SK-N-SH treated with all-trans-retinoic acid at 6 μM for 48 hours (cell line): ENCODE measurements around the gene FAM20B.

Source experiments
- ATAC-seq: fragments of 200-7000 bp; cut with Tn5 transposase; 3 replicates; pipeline ENCODE4 v1.9.1; 2020; ENCODE audit warnings: mild to moderate bottlenecking, moderate library complexity
- ARNTL ChIP-seq: fragments of 450-650 bp; formaldehyde crosslinking; IDR thresholded peaks from 2 replicates; pipeline ENCODE4 v1.5.0; 2020; ENCODE audit warnings: low read depth, mild to moderate bottlenecking, moderate library complexity, borderline replicate concordance
- BACH2 ChIP-seq: fragments of 250-450 bp; sonication (Bioruptor Pico); IDR thresholded peaks from 2 replicates; pipeline ENCODE4 v1.9.0; 2021; ENCODE audit warnings: mild to moderate bottlenecking, borderline replicate concordance
- CREB5 ChIP-seq: fragments of 250-450 bp; sonication (Bioruptor Pico); IDR thresholded peaks from 2 replicates; pipeline ENCODE4 v1.5.1; 2020; ENCODE audit warnings: low read depth, mild to moderate bottlenecking, moderate library complexity
- CSDC2 ChIP-seq: fragments of 250-450 bp; sonication (Bioruptor Pico); IDR thresholded peaks from 2 replicates; pipeline ENCODE4 v1.5.0; 2020; ENCODE audit warnings: mild to moderate bottlenecking, moderate library complexity
- CSRNP3 ChIP-seq: fragments of 250-450 bp; sonication (Bioruptor Pico); IDR thresholded peaks from 2 replicates; pipeline ENCODE4 v1.5.1; 2021; ENCODE audit warnings: mild to moderate bottlenecking, moderate library complexity
- ESRRG ChIP-seq: fragments of 250-450 bp; sonication (Bioruptor Pico); IDR thresholded peaks from 2 replicates; pipeline ENCODE4 v1.6.1; 2021; ENCODE audit warnings: mild to moderate bottlenecking
- GLIS3 ChIP-seq: fragments of 250-450 bp; sonication (Bioruptor Pico); IDR thresholded peaks from 2 replicates; pipeline ENCODE4 v1.5.0; 2020; ENCODE audit warnings: mild to moderate bottlenecking, moderate library complexity
- ISL1 ChIP-seq: fragments of 250-450 bp; sonication (Bioruptor Pico); IDR thresholded peaks from 2 replicates; pipeline ENCODE4 v2.1.2; 2022; ENCODE audit warnings: mild to moderate bottlenecking, moderate library complexity
- OSR1 ChIP-seq: fragments of 250-450 bp; sonication (Bioruptor Pico); IDR thresholded peaks from 2 replicates; pipeline ENCODE4 v1.8.0; 2022; ENCODE audit warnings: moderate library complexity, mild to moderate bottlenecking, inconsistent platforms
- PATZ1 ChIP-seq: fragments of 250-450 bp; sonication (Bioruptor Pico); IDR thresholded peaks from 2 replicates; pipeline ENCODE4 v1.8.0; 2020; ENCODE audit warnings: mild to moderate bottlenecking, moderate library complexity, borderline replicate concordance
- POU6F1 ChIP-seq: fragments of 250-450 bp; sonication (Bioruptor Pico); IDR thresholded peaks from 2 replicates; pipeline ENCODE4 v1.8.0; 2021; ENCODE audit warnings: low read depth, mild to moderate bottlenecking, moderate library complexity, borderline replicate concordance
- PPARA ChIP-seq: fragments of 250-450 bp; sonication (Bioruptor Pico); IDR thresholded peaks from 2 replicates; pipeline ENCODE4 v1.5.0; 2020; ENCODE audit warnings: mild to moderate bottlenecking, borderline replicate concordance
- RARB ChIP-seq: fragments of 250-450 bp; sonication (Bioruptor Pico); IDR thresholded peaks from 2 replicates; pipeline ENCODE4 v1.8.0; 2021; ENCODE audit warnings: mild to moderate bottlenecking, moderate library complexity
- SNAI2 ChIP-seq: fragments of 250-450 bp; sonication (Bioruptor Pico); IDR thresholded peaks from 2 replicates; pipeline ENCODE4 v1.5.0; 2020; ENCODE audit warnings: mild to moderate bottlenecking, moderate library complexity
- TCF4 ChIP-seq: fragments of 250-450 bp; sonication (Bioruptor Pico); IDR thresholded peaks from 2 replicates; pipeline ENCODE4 v1.8.0; 2021; ENCODE audit warnings: mild to moderate bottlenecking, moderate library complexity, borderline replicate concordance
- TOX ChIP-seq: fragments of 250-450 bp; sonication (Bioruptor Pico); IDR thresholded peaks from 2 replicates; pipeline ENCODE4 v1.8.0; 2021; ENCODE audit warnings: mild to moderate bottlenecking, moderate library complexity, borderline replicate concordance
- TSHZ2 ChIP-seq: fragments of 250-450 bp; sonication (Bioruptor Pico); IDR thresholded peaks from 2 replicates; pipeline ENCODE4 v1.5.0; 2020; ENCODE audit warnings: mild to moderate bottlenecking, moderate library complexity
- ZC3H10 ChIP-seq: fragments of 250-450 bp; sonication (Bioruptor Pico); IDR thresholded peaks from 2 replicates; pipeline ENCODE4 v1.5.1; 2021; ENCODE audit warnings: mild to moderate bottlenecking, moderate library complexity
- ZFP3 ChIP-seq: fragments of 250-450 bp; sonication (Bioruptor Pico); IDR thresholded peaks from 2 replicates; pipeline ENCODE4 v1.5.0; 2020; ENCODE audit warnings: mild to moderate bottlenecking, moderate library complexity
- ZFP30 ChIP-seq: fragments of 450-650 bp; formaldehyde crosslinking; IDR thresholded peaks from 2 replicates; pipeline ENCODE4 v1.5.0; 2022; ENCODE audit warnings: mild to moderate bottlenecking, moderate library complexity
- ZNF565 ChIP-seq: fragments of 450-650 bp; formaldehyde crosslinking; conservative IDR thresholded peaks from 2 replicates; pipeline ENCODE4 v1.5.0; 2020; ENCODE audit warnings: low read depth, mild to moderate bottlenecking, moderate library complexity
- ZNF70 ChIP-seq: fragments of 450-650 bp; formaldehyde crosslinking; IDR thresholded peaks from 2 replicates; pipeline ENCODE4 v1.5.0; 2020; ENCODE audit warnings: mild to moderate bottlenecking, moderate library complexity

FAM20B gene

GRCh38 chr1:179003512-179004066 is 22.1 kb upstream of the FAM20B start:
- no peak for ATAC-seq

GRCh38 chr1:179007233-179007632 is 18.5 kb upstream of the FAM20B start:
- ATAC-seq: no peak
- TF ChIP-seq CSRNP3 (no peak), OSR1 (CRISPR knock-in tag) (no peak), ZFP3 (CRISPR knock-in tag) (no peak), ARNTL (CRISPR knock-in tag) (no peak), RARB (CRISPR knock-in tag) (no peak), CSDC2 (CRISPR knock-in tag) (no peak), CREB5 (no peak)

More at GRCh38 chr1:179003512-179004066, 22.1 kb upstream of the FAM20B start:
- no peak for TF ChIP-seq ZNF70 (CRISPR knock-in tag)
- TF ChIP-seq CREB5: no peak
- TF ChIP-seq ISL1 (CRISPR knock-in tag): no peak
- no peak for TF ChIP-seq BACH2 (CRISPR knock-in tag)
- TF ChIP-seq POU6F1: no peak
- TF ChIP-seq PPARA (CRISPR knock-in tag): no peak
- TF ChIP-seq ZNF565 (CRISPR knock-in tag): no peak
- TF ChIP-seq RARB (CRISPR knock-in tag): no peak
- TF ChIP-seq ESRRG: no peak
- no peak for TF ChIP-seq TOX

GRCh38 chr1:179010671-179011070 is 15.0 kb upstream of the FAM20B start:
- TF ChIP-seq OSR1 (CRISPR knock-in tag) (no peak), CREB5 (no peak), ZFP30 (CRISPR knock-in tag) (no peak), GLIS3 (CRISPR knock-in tag) (no peak), POU6F1 (no peak), SNAI2 (CRISPR knock-in tag) (no peak), CSRNP3 (no peak), ZNF565 (CRISPR knock-in tag) (no peak), CSDC2 (CRISPR knock-in tag) (no peak), BACH2 (CRISPR knock-in tag) (no peak), TSHZ2 (no peak), PPARA (CRISPR knock-in tag) (no peak), ZC3H10 (CRISPR knock-in tag) (no peak), TCF4 (CRISPR knock-in tag) (no peak), TOX (no peak), PATZ1 (CRISPR knock-in tag) (no peak)
- TF ChIP-seq, all 23 proteins: peak for 0
- ATAC-seq: no peak
